ENCODE data around the gene APBA1.

Gene APBA1

GRCh38 chr9:69643098-69643497 lies 29.1 kb downstream of the APBA1 start:
- H3K27ac Mint-ChIP-seq: no peak overlapping the region

GRCh38 chr9:69637817-69638200 lies 34.4 kb downstream of the APBA1 start:
- ATAC-seq: no peak
- Mint-ChIP-seq H3K27ac (no peak overlapping the region), H3K27me3 (peaks cover 13% of the 10 kb centered on the region), H3K9me3 (no peaks in the 10 kb centered on the region), H3K4me1 (no peaks in the 10 kb centered on the region), H3K36me3 (ENCODE audit: low read depth) (no peaks in the 10 kb centered on the region), H3K4me3 (no peak overlapping the region)
- DNase-seq: no peak

More at GRCh38 chr9:69643098-69643497, 29.1 kb downstream of the APBA1 start:
- ATAC-seq (no peak), DNase-seq (no peak)
- no peaks in the 10 kb centered on the region for H3K27me3 Mint-ChIP-seq
- no peaks in the 10 kb centered on the region for H3K9me3 Mint-ChIP-seq
- H3K4me1 Mint-ChIP-seq: no peaks in the 10 kb centered on the region
- H3K4me3 Mint-ChIP-seq: no peak overlapping the region
- H3K36me3 Mint-ChIP-seq (ENCODE audit: low read depth): no peaks in the 10 kb centered on the region

- Mint-ChIP-seq H3K27ac (no peak overlapping the region), H3K4me1 (no peaks in the 10 kb centered on the region), H3K27me3 (peaks cover 13% of the 10 kb centered on the region), H3K4me3 (no peak overlapping the region), H3K36me3 (ENCODE audit: low read depth) (no peaks in the 10 kb centered on the region), H3K9me3 (no peaks in the 10 kb centered on the region)
- ATAC-seq (no peak), DNase-seq (no peak)
Observed at GRCh38 chr9:69637193-69637816, 34.9 kb downstream of the APBA1 start.

- H3K4me1 Mint-ChIP-seq: no peaks in the 10 kb centered on the region
- peaks cover 20% of the 10 kb centered on the region for H3K27me3 Mint-ChIP-seq
- no peaks in the 10 kb centered on the region for H3K9me3 Mint-ChIP-seq
- ATAC-seq (no peak), DNase-seq (no peak)
- no peaks in the 10 kb centered on the region for H3K36me3 Mint-ChIP-seq (ENCODE audit: low read depth)
- H3K27ac Mint-ChIP-seq: no peak overlapping the region
- H3K4me3 Mint-ChIP-seq: no peak overlapping the region
Observed at GRCh38 chr9:69633716-69634115, 38.5 kb downstream of the APBA1 start.

GRCh38 chr9:69632768-69633167 lies 39.4 kb downstream of the APBA1 start:
- H3K27me3 Mint-ChIP-seq: peaks cover 20% of the 10 kb centered on the region
- ATAC-seq (no peak), DNase-seq (no peak)
- no peak overlapping the region for H3K4me3 Mint-ChIP-seq
- no peaks in the 10 kb centered on the region for H3K9me3 Mint-ChIP-seq
- no peak overlapping the region for H3K27ac Mint-ChIP-seq
- no peaks in the 10 kb centered on the region for H3K36me3 Mint-ChIP-seq (ENCODE audit: low read depth)
- no peaks in the 10 kb centered on the region for H3K4me1 Mint-ChIP-seq

- Mint-ChIP-seq H3K27ac (no peak overlapping the region), H3K9me3 (no peaks in the 10 kb centered on the region), H3K4me1 (no peaks in the 10 kb centered on the region), H3K27me3 (peaks cover 12% of the 10 kb centered on the region), H3K4me3 (no peak overlapping the region), H3K36me3 (ENCODE audit: low read depth) (no peaks in the 10 kb centered on the region)
- no peak for DNase-seq
- no peak for ATAC-seq
Observed at GRCh38 chr9:69627281-69627680, 44.9 kb downstream of the APBA1 start.

- Mint-ChIP-seq H3K27me3 (peaks cover 5% of the 10 kb centered on the region), H3K4me3 (no peak overlapping the region), H3K36me3 (ENCODE audit: low read depth) (no peaks in the 10 kb centered on the region), H3K27ac (no peak overlapping the region), H3K4me1 (no peaks in the 10 kb centered on the region), H3K9me3 (no peaks in the 10 kb centered on the region)
- no peak for ATAC-seq
- no peak for DNase-seq
Observed at GRCh38 chr9:69623276-69623675, 48.9 kb downstream of the APBA1 start.

GRCh38 chr9:69622676-69623075 lies 49.5 kb downstream of the APBA1 start:
- H3K4me3 Mint-ChIP-seq: no peak overlapping the region
- DNase-seq: no peak
- no peak for ATAC-seq
- no peaks in the 10 kb centered on the region for H3K9me3 Mint-ChIP-seq
- H3K36me3 Mint-ChIP-seq (ENCODE audit: low read depth): no peaks in the 10 kb centered on the region
- no peaks in the 10 kb centered on the region for H3K4me1 Mint-ChIP-seq
- peaks cover 5% of the 10 kb centered on the region for H3K27me3 Mint-ChIP-seq
- H3K27ac Mint-ChIP-seq: no peak overlapping the region

- H3K27ac Mint-ChIP-seq: no peak overlapping the region
- ATAC-seq (no peak), DNase-seq (no peak)
- peaks cover 5% of the 10 kb centered on the region for H3K27me3 Mint-ChIP-seq
- no peaks in the 10 kb centered on the region for H3K36me3 Mint-ChIP-seq (ENCODE audit: low read depth)
- H3K9me3 Mint-ChIP-seq: no peaks in the 10 kb centered on the region
- no peak overlapping the region for H3K4me3 Mint-ChIP-seq
- H3K4me1 Mint-ChIP-seq: no peaks in the 10 kb centered on the region
Observed at GRCh38 chr9:69621730-69622460, 50.3 kb downstream of the APBA1 start.

GRCh38 chr9:69620731-69621130 lies 51.4 kb downstream of the APBA1 start:
- Mint-ChIP-seq H3K27me3 (peaks cover 9% of the 10 kb centered on the region), H3K4me1 (no peaks in the 10 kb centered on the region), H3K9me3 (no peaks in the 10 kb centered on the region)

GRCh38 chr9:69619233-69619632 lies 52.9 kb downstream of the APBA1 start:
- no peak for ATAC-seq
- no peaks in the 10 kb centered on the region for H3K4me1 Mint-ChIP-seq
- H3K27me3 Mint-ChIP-seq: peaks cover 4% of the 10 kb centered on the region
- H3K9me3 Mint-ChIP-seq: no peaks in the 10 kb centered on the region
- H3K36me3 Mint-ChIP-seq (ENCODE audit: low read depth): no peaks in the 10 kb centered on the region
- no peak overlapping the region for H3K27ac Mint-ChIP-seq
- no peak overlapping the region for H3K4me3 Mint-ChIP-seq
- DNase-seq: no peak

More at GRCh38 chr9:69620731-69621130, 51.4 kb downstream of the APBA1 start:
- DNase-seq (no peak), ATAC-seq (no peak)
- Mint-ChIP-seq H3K4me3 (no peak overlapping the region), H3K27ac (no peak overlapping the region), H3K36me3 (ENCODE audit: low read depth) (no peaks in the 10 kb centered on the region)

- no peaks in the 10 kb centered on the region for H3K36me3 Mint-ChIP-seq (ENCODE audit: low read depth)
- no peaks in the 10 kb centered on the region for H3K9me3 Mint-ChIP-seq
- H3K4me1 Mint-ChIP-seq: no peaks in the 10 kb centered on the region
- no peak overlapping the region for H3K4me3 Mint-ChIP-seq
- ATAC-seq (no peak), DNase-seq (no peak)
- H3K27ac Mint-ChIP-seq: no peak overlapping the region
- H3K27me3 Mint-ChIP-seq: peaks cover 4% of the 10 kb centered on the region
Observed at GRCh38 chr9:69617006-69617405, 55.2 kb downstream of the APBA1 start.

- no peaks in the 10 kb centered on the region for H3K36me3 Mint-ChIP-seq (ENCODE audit: low read depth)
- peaks cover 4% of the 10 kb centered on the region for H3K27me3 Mint-ChIP-seq
- no peak overlapping the region for H3K27ac Mint-ChIP-seq
- DNase-seq (no peak), ATAC-seq (no peak)
- H3K9me3 Mint-ChIP-seq: no peaks in the 10 kb centered on the region
- H3K4me3 Mint-ChIP-seq: no peak overlapping the region
- H3K4me1 Mint-ChIP-seq: no peaks in the 10 kb centered on the region
Observed at GRCh38 chr9:69615880-69616279, 56.3 kb downstream of the APBA1 start.

GRCh38 chr9:69611221-69611620 lies 61.0 kb downstream of the APBA1 start:
- DNase-seq (no peak), ATAC-seq (no peak)
- Mint-ChIP-seq H3K27me3 (peaks cover 2% of the 10 kb centered on the region), H3K9me3 (no peaks in the 10 kb centered on the region), H3K36me3 (ENCODE audit: low read depth) (no peaks in the 10 kb centered on the region), H3K4me1 (no peaks in the 10 kb centered on the region), H3K4me3 (no peak overlapping the region), H3K27ac (no peak overlapping the region)

GRCh38 chr9:69609156-69609555 lies 63.0 kb downstream of the APBA1 start:
- no peaks in the 10 kb centered on the region for H3K36me3 Mint-ChIP-seq (ENCODE audit: low read depth)
- ATAC-seq (no peak), DNase-seq (no peak)
- no peak overlapping the region for H3K4me3 Mint-ChIP-seq
- no peak overlapping the region for H3K27ac Mint-ChIP-seq
- no peaks in the 10 kb centered on the region for H3K4me1 Mint-ChIP-seq
- H3K9me3 Mint-ChIP-seq: no peaks in the 10 kb centered on the region
- H3K27me3 Mint-ChIP-seq: peaks cover 2% of the 10 kb centered on the region

Measured in activated naive CD8-positive, alpha-beta T cell treated with anti-CD3 and anti-CD28 coated beads, Interleukin-2, amount 50 U/mL, for 24 hours (primary cell).